HG02884 (cell line): ENCODE measurements around the gene DDX25.

Experiments
- ATAC-seq: cut with Tn5 transposase; IDR thresholded peaks from one replicate; pipeline ENCODE4 v1.9.1; 2021; ENCODE audit warnings: mild to moderate bottlenecking, moderate library complexity; ENCODE audit not compliant: unreplicated experiment

Gene DDX25

DNA sequence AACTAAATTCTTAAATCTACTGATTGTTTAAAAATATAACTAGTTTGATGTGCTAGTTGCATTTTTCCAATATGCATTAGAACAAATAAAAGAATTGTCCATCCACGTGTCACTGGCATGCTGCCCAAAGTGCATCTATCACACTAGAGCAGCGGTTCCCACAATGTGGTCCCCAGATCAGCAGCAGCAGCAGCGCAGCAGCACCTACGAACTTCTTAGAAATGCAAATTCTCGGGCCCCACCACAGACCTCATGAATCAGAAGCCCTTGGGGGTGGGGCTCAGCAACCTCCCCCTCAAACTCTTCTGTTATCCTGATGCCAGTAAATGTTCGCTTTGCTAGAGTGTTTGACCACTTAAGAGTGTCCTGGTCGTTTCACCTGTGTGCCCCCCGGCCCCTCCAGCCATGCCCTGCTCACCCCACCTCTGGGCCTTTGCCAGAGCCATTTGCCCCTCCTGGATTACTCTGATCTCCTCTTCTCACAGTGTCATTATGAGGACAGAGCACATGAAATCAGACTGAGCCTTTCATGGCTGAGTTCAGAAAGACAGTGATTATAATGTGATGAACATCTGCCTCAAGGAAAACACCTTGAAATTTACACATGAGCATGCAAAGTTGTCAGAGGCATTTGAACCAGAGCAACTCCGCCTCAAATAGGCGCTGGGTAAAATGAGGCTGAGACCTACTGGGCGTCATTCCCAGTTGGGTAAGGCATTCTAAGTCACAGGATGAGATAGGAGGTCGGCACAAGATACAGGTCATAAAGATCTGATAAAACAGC is 28.9 kb downstream of the DDX25 start:
- ATAC-seq, result no peak

DNA sequence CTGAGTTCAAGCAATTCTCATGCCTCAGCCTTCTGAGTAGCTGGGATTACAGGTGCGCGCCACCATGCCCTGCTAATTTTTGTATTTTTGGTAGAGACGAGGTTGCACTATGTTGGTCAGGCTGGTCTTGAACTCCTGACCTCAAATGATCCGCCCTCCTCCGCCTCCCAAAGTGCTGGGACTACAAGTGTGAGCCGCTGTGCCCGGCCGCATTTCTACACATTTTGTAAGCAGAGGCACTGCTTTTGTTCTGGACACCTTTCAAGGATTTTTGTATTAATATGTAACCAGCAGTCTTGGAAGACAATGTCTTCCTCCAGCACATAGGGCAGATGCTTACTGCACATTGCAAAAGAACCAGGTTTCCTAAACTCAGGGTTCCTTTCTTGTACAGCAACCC is 30.2 kb downstream of the DDX25 start:
- ATAC-seq, result no peak

DNA sequence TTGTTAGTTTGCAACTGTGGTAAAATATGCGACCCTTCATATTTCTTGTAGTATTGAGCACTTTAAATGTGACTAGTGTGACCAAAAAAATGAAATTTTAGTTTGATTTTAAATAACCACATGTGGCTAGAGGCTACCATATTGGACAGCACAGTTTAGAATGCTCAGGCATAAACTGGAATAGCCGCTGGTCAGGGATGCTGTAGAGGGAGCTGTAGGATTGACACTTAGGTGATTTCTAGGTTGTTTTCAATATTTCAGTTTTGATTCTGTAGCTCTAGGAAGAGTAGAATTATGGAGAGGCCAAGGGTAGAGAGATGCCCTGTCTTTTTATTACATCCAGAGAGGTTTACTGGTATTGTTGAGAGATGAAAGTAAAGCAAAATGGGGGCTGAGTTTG is 30.7 kb downstream of the DDX25 start:
- ATAC-seq, result no peak

GRCh38 chr11:125935618-125936199 is 31.4 kb downstream of the DDX25 start:
- no peak for ATAC-seq

DNA sequence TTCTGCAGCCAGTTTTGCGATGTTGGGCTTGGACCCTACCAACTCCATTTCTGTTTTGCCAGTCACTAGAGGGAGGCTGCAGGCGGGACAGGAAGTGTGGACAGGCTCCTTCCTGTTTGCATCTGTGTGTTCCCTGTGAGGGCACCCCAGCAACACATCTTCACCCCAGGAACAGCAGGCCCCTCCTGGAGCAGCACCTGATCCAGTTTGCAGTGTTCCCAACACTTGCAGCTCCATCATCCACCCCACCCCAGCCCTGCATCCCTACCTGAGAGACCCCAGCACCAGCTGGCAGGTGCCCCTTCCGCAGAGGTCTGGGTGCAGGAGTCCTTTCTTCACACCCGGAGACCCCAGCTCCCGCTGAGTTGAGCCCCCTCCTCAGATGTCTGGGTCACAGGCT is 34.1 kb downstream of the DDX25 start:
- ATAC-seq, result no peak

DNA sequence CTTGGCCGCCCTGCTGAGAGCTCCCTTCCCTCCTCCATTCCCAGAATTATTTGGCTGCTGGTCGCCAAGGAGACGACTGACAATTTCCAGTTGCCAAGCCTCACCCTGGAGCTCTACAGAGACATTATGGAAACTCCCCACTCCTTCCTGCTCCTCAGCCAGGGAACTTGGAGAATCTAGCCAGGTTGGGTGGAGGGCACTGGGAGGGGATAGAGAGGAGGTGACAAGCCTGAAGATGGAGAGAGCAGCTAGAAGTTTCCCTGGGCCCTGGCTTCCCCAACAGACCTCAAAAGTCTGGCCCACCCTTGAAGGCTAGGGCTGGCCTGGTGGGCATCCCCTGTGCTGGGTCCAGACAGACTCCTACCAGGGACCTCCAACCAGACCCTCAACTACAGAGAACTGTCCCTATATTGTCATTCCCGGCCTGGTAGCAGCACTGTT is 34.8 kb downstream of the DDX25 start:
- no peak for ATAC-seq

- ATAC-seq, result no peak
These were observed 35.8 kb downstream of the DDX25 start for GRCh38 chr11:125940145-125940544.

- ATAC-seq, result no peak
These were observed 36.9 kb downstream of the DDX25 start for GRCh38 chr11:125941267-125941618.

GRCh38 chr11:125941619-125942611 is 37.6 kb downstream of the DDX25 start:
- ATAC-seq, result no peak

- ATAC-seq, result no peak
These were observed 38.6 kb downstream of the DDX25 start for GRCh38 chr11:125942771-125943428.

DNA sequence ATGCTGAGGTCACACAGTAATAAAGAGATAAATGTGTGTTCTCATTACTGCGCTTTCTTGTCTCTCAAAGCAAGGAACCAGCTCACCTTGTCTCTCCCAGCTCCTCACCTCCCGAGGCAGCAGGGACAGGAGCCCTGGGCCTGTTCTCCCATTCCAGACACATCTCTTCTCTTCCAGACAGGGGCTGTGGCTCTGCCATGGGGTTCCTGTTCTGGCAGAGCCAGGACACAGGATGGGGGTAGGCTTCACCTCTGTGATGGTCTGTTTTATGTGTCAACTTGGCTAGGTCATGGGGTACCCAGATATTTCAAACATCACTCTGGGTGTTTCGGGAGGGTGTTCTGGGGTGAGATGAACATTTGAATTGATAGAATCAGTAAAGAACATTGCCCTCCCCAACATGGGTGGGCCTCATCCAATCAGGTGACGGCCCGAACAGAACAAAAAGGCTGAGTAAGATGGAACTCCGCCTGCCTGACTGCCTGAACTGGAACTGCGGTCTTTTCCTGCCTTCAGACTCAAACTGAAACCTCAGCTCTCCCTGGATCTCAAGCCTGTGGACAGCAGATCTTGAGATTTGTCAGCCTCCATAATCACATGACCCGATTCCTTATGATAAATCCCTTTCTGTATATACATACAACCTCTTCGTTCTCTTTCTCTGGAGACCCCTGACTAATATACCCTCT is 39.5 kb downstream of the DDX25 start:
- no peak for ATAC-seq

- ATAC-seq, result no peak
These were observed 40.2 kb downstream of the DDX25 start for GRCh38 chr11:125944350-125945010.

GRCh38 chr11:125945011-125945796 is 40.9 kb downstream of the DDX25 start:
- no peak for ATAC-seq

DNA sequence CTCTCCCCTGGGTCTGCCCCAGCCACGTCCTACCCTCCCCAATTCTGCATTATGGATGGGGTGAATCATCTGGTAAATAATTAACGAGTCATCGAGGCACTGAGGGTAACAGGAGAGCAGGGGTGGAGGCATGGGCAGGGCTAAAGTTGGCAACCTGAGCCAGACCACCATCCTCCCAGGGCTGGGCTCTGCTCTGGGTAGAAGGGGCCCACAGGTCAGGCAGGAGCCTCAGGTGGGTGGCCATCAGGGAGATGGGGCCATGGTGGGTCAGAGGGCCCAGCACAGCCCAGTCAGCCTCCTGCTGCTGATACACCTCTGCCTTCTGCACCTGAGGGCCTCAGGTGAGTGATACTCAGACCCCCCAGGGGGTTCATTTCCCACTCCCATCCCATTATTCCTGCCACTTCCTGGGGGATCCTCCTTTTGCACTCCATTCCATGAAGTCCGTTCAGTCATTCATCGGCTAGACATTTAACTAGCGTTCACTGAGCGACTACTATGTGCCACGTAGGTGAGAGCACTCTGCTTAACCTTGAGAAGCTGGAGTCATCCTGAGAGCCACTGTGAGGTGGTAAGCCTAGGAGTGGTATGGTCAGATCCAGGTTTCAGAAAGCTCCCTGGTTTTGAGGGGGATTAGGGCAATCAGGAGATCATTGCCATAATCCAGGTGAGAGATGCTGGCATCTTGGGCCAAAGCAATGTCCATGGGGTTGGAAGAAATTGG is 41.7 kb downstream of the DDX25 start, which contains the start of gene VSIG10L2:
Gene VSIG10L2 (plus strand): TSS at position 248 of the 724 bp plus-strand sequence. CDS start 12 bp downstream, at position 260.
- no peak for ATAC-seq

DNA sequence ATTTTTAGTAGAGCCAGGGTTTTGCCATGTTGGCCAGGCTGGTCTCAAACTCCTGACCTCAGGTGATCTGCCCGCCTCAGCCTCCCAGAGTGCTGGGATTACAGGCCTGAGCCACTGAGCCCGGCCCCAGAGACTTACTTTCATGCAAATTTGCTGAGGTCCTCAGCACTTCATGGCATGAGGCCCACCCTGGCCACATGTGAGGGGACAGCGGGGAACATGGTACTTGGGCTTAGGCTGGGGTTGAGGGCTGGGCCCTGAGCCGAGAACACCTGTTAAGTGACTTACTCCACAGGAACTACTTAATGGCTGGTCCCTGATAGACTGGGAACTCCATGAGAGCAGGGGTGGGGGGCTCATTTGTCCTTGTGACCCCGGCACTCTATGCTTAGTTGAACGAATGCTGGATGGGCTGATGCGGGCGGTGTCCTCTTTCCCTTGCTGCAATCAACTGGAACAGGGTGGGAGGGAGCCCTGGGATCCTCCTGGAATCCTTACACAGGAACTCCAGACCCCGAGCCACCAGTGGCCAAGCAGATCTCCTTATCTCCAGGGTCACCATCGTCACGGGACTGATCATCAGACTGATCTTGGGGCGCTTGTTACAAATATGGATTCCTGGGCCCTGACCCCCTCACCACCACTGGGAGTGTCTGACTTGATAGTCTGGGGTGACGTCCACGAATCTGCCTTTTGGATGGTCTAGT is 42.6 kb downstream of the DDX25 start:
- ATAC-seq, result no peak

- no peak for ATAC-seq
These were observed 43.3 kb downstream of the DDX25 start for GRCh38 chr11:125947419-125948277.
